K562 (cell line): ENCODE data around the gene SGK1. TPM values are rescaled to one million over a fixed set of nuclear protein-coding genes. Genes with fewer than 3 reads are reported as not detected.

Experiments used
- BCOR ChIP-seq: fragments of 450-650 bp; IDR thresholded peaks from 2 replicates; pipeline ENCODE4 v1.6.1; 2016
- CHD2 ChIP-seq: IDR thresholded peaks from 2 replicates; pipeline ENCODE4 v1.6.1; 2011; ENCODE audit warnings: low read depth, low read length
- FOS ChIP-seq: IDR thresholded peaks from 3 replicates; pipeline ENCODE4 v1.6.1; 2011; ENCODE audit not compliant: insufficient read length; ENCODE audit errors: extremely low read depth
- HCFC1 ChIP-seq: IDR thresholded peaks from 2 replicates; pipeline ENCODE4 v1.6.1; 2012; ENCODE audit warnings: low read depth, low read length, improper control_type of control experiment
- KAT8 ChIP-seq: fragments of 450-650 bp; IDR thresholded peaks from 2 replicates; pipeline ENCODE4 v1.6.1; 2016; ENCODE audit warnings: low read depth, mild to moderate bottlenecking
- KLF10 ChIP-seq: fragments of 250-450 bp; sonication (Bioruptor Pico); IDR thresholded peaks from 2 replicates; pipeline ENCODE4 v1.6.1; 2021; ENCODE audit warnings: matching md5 sums
- KLF6 ChIP-seq: fragments of 250-450 bp; sonication (Bioruptor Pico); IDR thresholded peaks from 2 replicates; pipeline ENCODE4 v1.4.0; 2020; ENCODE audit warnings: mild to moderate bottlenecking, moderate library complexity, borderline replicate concordance
- LCOR ChIP-seq: sonication (generic); formaldehyde crosslinking; IDR thresholded peaks from 2 replicates; pipeline ENCODE4 v1.8.0; 2022; ENCODE audit warnings: mild to moderate bottlenecking, missing genetic modification reagents
- MCM3 ChIP-seq: fragments of 450-650 bp; IDR thresholded peaks from 2 replicates; pipeline ENCODE4 v1.6.1; 2016
- RBBP5 ChIP-seq: fragments of 200-600 bp; sonication (generic); IDR thresholded peaks from 2 replicates; pipeline ENCODE4 v1.6.1; 2012; ENCODE audit warnings: borderline replicate concordance, mild to moderate bottlenecking, low read length, control low read depth, inconsistent platforms; ENCODE audit not compliant: insufficient read depth, poor library complexity, severe bottlenecking
- RBM34 ChIP-seq: fragments of 200-400 bp; formaldehyde crosslinking; IDR thresholded peaks from 2 replicates; pipeline ENCODE4 v1.6.1; 2018; ENCODE audit warnings: low read length, borderline replicate concordance; ENCODE audit not compliant: insufficient read depth
- SIN3B ChIP-seq: fragments of 450-650 bp; IDR thresholded peaks from 2 replicates; pipeline ENCODE4 v1.6.1; 2017; ENCODE audit warnings: low read depth, mild to moderate bottlenecking, moderate library complexity
- SIX5 ChIP-seq, 2 experiments: IDR thresholded peaks; 2 replicates each; pipeline ENCODE4 v1.6.1; 2011; ENCODE audit warnings: low read length in 2 of 2, borderline replicate concordance in 1 of 2, low read depth in 1 of 2, mild to moderate bottlenecking in 1 of 2, moderate library complexity in 1 of 2; ENCODE audit not compliant: insufficient read depth in 1 of 2
- SMC3 ChIP-seq: conservative IDR thresholded peaks from 2 replicates; pipeline ENCODE4 v1.6.1; 2011; ENCODE audit warnings: low read depth, low read length, improper control_type of control experiment; ENCODE audit not compliant: insufficient read depth
- TSC22D4 ChIP-seq: fragments of 450-650 bp; IDR thresholded peaks from 2 replicates; pipeline ENCODE4 v1.6.1; 2016; ENCODE audit warnings: missing genetic modification characterization, missing biosample characterization, control low read depth
- ZNF124 ChIP-seq: sonication (generic); formaldehyde crosslinking; IDR thresholded peaks from 2 replicates; pipeline ENCODE4 v1.8.1; 2022; ENCODE audit warnings: missing genetic modification reagents
- ZNF263 ChIP-seq: sonication (generic); formaldehyde crosslinking; IDR thresholded peaks from 2 replicates; pipeline ENCODE4 v1.8.0; 2022; ENCODE audit warnings: mild to moderate bottlenecking, missing genetic modification reagents, borderline replicate concordance
- ZNF507 ChIP-seq: conservative IDR thresholded peaks from 2 replicates; pipeline ENCODE4 v1.6.1; 2017; ENCODE audit warnings: missing genetic modification characterization, missing compliant biosample characterization
- ZNF76 ChIP-seq: fragments of 250-450 bp; sonication (Bioruptor Pico); IDR thresholded peaks from 2 replicates; pipeline ENCODE4 v1.4.0; 2020; ENCODE audit warnings: mild to moderate bottlenecking, moderate library complexity, borderline replicate concordance
- ZSCAN29 ChIP-seq: fragments of 450-650 bp; IDR thresholded peaks from 2 replicates; pipeline ENCODE4 v1.6.1; 2017
- polyA plus RNA-seq, 8 experiments: library from polyadenylated mRNA; depleted of rRNA in 4 of 8; stranded (reverse) in 5 of 8; unstranded in 3 of 8; fragments of >200 nt; fragmentation: Nextera tagmentation in 2 of 8; fragmentation: Illumina TruSeq in 1 of 8; extraction: Ambion mirVana in 2 of 8; extraction: Trizol in 1 of 8; gene quantifications; 2 replicates each; pipeline versions ENCODE4 v1.2.1 to v1.2.3, GENCODE V29; 2011 to 2014; ENCODE audit warnings: inconsistent platforms in 1 of 8, missing spikeins in 1 of 8
- total RNA-seq, 7 experiments: library from RNA; depleted of rRNA in 6 of 7; stranded (reverse); fragments of >200 nt in 6 of 7; fragmentation: Illumina TruSeq in 2 of 7; extraction: Trizol in 2 of 7; gene quantifications; 2 replicates each; pipeline versions ENCODE4 v1.2.1 to v1.2.3, GENCODE V29; 2011 to 2021; ENCODE audit warnings: low replicate concordance in 1 of 7
- TF ChIP-seq, protein P1 (sequence below): fragments of 250-450 bp; sonication (Bioruptor Pico); IDR thresholded peaks from 2 replicates; pipeline ENCODE4 v1.8.0; 2021; ENCODE audit warnings: mild to moderate bottlenecking, moderate library complexity
- TF ChIP-seq, protein P2 (sequence below): sonication (generic); formaldehyde crosslinking; IDR thresholded peaks from 2 replicates; pipeline ENCODE4 v1.8.1; 2023; ENCODE audit warnings: mild to moderate bottlenecking, missing genetic modification reagents
- TF ChIP-seq, protein P3 (sequence below): fragments of 150-350 bp; IDR thresholded peaks from 2 replicates; pipeline ENCODE4 v1.6.1; 2014; ENCODE audit warnings: low read depth, mild to moderate bottlenecking, low read length, borderline replicate concordance

Gene SGK1
- total and polyA plus RNA-seq, 9 of the 15 experiments (the other 6 are each of a cell fraction or from before 2014, with no cell fraction given): 3.5 to 7.2 (median 3.9) TPM

- peak; percentile 87; the same call in 1 of the 2 replicates for TF ChIP-seq LCOR
- TF ChIP-seq ZNF507 (tag): no peak
- no peak for TF ChIP-seq CHD2
- no peak for TF ChIP-seq MCM3
- no peak for TF ChIP-seq KLF6
- TF ChIP-seq ZNF76: no peak
- TF ChIP-seq KLF10 (CRISPR knock-in tag): no peak
- peak; percentile 69 for TF ChIP-seq RBBP5
- TF ChIP-seq ZNF124 (CRISPR knock-in tag): no peak
- TF ChIP-seq, protein P1, sequence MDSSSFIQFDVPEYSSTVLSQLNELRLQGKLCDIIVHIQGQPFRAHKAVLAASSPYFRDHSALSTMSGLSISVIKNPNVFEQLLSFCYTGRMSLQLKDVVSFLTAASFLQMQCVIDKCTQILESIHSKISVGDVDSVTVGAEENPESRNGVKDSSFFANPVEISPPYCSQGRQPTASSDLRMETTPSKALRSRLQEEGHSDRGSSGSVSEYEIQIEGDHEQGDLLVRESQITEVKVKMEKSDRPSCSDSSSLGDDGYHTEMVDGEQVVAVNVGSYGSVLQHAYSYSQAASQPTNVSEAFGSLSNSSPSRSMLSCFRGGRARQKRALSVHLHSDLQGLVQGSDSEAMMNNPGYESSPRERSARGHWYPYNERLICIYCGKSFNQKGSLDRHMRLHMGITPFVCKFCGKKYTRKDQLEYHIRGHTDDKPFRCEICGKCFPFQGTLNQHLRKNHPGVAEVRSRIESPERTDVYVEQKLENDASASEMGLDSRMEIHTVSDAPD (CRISPR knock-in tag): no peak
- 0 out of 2 replicates have a peak, but pooled peaks have one; percentile 14 for TF ChIP-seq SMC3
- no peak for TF ChIP-seq KAT8
- TF ChIP-seq BCOR: no peak; the same call in 1 of the 2 replicates
- TF ChIP-seq ZNF263 (CRISPR knock-in tag): peak; percentile 85
- no peak for TF ChIP-seq ZSCAN29
- no peak for TF ChIP-seq SIX5 (IDR thresholded peaks at IDR 0.05; ENCODE audit: borderline replicate concordance in 1 of 2, insufficient read depth in 1 of 2, low read depth in 1 of 2, low read length in 2 of 2)
- TF ChIP-seq, protein P2, sequence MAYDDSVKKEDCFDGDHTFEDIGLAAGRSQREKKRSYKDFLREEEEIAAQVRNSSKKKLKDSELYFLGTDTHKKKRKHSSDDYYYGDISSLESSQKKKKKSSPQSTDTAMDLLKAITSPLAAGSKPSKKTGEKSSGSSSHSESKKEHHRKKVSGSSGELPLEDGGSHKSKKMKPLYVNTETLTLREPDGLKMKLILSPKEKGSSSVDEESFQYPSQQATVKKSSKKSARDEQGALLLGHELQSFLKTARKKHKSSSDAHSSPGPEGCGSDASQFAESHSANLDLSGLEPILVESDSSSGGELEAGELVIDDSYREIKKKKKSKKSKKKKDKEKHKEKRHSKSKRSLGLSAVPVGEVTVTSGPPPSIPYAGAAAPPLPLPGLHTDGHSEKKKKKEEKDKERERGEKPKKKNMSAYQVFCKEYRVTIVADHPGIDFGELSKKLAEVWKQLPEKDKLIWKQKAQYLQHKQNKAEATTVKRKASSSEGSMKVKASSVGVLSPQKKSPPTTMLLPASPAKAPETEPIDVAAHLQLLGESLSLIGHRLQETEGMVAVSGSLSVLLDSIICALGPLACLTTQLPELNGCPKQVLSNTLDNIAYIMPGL: 0 out of 2 replicates have a peak, but pooled peaks have one; percentile 22
- peak; percentile 23; the same call in 1 of the 2 replicates for TF ChIP-seq HCFC1
- TF ChIP-seq RBM34: 0 out of 2 replicates have a peak, but pooled peaks have one; percentile 26
- no peak for TF ChIP-seq TSC22D4 (tag)
- no peak for TF ChIP-seq FOS
- no peak for TF ChIP-seq SIN3B
- TF ChIP-seq, protein P3, sequence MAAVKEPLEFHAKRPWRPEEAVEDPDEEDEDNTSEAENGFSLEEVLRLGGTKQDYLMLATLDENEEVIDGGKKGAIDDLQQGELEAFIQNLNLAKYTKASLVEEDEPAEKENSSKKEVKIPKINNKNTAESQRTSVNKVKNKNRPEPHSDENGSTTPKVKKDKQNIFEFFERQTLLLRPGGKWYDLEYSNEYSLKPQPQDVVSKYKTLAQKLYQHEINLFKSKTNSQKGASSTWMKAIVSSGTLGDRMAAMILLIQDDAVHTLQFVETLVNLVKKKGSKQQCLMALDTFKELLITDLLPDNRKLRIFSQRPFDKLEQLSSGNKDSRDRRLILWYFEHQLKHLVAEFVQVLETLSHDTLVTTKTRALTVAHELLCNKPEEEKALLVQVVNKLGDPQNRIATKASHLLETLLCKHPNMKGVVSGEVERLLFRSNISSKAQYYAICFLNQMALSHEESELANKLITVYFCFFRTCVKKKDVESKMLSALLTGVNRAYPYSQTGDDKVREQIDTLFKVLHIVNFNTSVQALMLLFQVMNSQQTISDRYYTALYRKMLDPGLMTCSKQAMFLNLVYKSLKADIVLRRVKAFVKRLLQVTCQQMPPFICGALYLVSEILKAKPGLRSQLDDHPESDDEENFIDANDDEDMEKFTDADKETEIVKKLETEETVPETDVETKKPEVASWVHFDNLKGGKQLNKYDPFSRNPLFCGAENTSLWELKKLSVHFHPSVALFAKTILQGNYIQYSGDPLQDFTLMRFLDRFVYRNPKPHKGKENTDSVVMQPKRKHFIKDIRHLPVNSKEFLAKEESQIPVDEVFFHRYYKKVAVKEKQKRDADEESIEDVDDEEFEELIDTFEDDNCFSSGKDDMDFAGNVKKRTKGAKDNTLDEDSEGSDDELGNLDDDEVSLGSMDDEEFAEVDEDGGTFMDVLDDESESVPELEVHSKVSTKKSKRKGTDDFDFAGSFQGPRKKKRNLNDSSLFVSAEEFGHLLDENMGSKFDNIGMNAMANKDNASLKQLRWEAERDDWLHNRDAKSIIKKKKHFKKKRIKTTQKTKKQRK: no peak
Measured at GRCh38 chr6:134174672-134175531, 143.0 kb downstream of the SGK1 start (continued).
